SH-SY5Y (cell line): ENCODE results near the gene NSF.

ENCODE experiments used
- GATA2 ChIP-seq: IDR thresholded peaks from 2 replicates; pipeline ENCODE4 v1.6.1; 2011; ENCODE audit warnings: mild to moderate bottlenecking, low read depth, low read length
- GATA3 ChIP-seq: IDR thresholded peaks from 2 replicates; pipeline ENCODE4 v1.6.1; 2011; ENCODE audit warnings: low read depth, mild to moderate bottlenecking, low read length, moderate library complexity

NSF gene

DNA sequence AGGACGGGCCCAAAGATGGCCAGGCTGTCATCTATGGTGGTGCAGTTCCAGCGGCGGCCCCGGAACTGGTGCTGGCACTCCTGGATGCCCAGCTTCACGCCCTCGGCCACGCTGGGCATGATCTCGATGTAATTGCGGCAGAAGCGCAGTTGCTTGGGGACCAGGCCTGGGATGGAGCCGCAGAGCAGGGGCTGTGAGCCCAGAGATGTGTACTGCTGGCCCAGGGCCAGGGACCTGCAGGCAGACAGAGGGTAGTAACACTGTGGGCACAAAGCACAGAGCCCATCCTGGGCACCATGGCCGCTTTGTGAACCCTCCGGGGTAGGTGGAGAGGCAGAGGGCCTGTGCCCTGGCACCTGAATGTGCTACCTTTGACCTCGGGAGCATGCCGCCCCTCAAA, 183.2 kb downstream of the NSF start:
- TF ChIP-seq GATA3: no peak

DNA sequence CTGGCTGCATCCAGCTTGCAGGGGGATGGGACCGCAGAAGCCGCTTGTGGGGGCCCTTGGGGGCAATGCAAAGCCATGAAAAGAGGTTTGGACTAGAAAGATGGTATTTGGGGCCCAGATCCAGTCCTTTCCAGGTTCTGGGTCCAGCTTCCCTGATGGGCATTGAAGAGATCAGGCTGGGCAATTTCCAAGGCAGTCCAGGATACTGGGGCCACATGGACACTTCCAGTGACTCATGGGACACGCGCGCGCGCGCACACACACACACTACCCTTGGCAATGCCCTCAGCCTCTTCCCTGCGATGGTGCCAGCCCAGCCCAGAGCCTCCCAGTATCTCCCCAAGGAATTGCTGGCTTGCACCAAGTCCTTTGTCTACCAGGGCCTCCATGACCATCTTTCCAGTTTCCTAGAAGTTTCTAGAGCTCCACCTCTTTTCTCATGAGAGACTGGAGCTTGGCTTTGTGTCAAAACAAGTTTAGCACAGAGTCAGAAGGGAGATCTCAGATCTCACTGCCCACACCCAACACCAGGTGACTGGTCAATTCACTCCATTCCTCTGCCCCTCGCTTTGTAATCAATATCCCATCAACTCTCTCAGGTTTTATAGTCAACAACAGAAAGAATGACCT, 183.8 kb downstream of the NSF start:
- TF ChIP-seq GATA3: no peak
- TF ChIP-seq GATA2: no peak

DNA sequence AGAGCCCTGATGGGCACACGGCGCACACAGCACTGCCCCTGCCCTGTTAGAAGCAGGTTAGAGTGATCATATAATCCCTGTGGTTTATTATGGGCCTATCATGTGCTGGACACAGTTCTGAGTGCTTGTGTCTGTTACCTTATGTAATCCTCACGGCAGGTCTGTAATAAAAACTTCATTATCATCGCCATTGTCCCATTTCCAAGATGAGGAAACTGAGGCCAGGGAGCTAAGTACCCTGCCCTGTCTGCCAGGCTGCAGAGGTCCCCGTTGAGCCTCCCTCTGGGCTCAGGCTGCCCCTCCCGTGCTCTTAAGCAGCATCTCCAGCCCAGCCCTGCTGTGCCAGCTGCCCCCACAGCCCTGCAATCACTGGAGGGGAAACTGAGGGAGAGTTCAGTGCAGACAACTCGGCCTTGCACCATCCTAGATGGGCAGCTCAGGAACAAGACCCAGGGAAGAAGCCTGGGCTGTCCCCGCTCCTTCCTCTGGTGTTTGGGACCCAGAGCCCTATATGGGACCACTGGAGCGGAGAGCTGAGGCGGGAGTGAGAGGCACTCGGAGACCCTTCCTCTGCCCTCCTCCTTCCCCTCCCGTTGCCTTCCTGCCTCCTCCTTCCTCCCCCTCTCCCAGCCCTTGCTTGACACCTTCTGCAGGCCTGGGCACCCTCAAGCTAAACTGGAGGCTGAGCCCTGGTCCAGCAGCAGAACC, 186.0 kb downstream of the NSF start:
- TF ChIP-seq GATA2: no peak
- TF ChIP-seq GATA3: no peak

DNA sequence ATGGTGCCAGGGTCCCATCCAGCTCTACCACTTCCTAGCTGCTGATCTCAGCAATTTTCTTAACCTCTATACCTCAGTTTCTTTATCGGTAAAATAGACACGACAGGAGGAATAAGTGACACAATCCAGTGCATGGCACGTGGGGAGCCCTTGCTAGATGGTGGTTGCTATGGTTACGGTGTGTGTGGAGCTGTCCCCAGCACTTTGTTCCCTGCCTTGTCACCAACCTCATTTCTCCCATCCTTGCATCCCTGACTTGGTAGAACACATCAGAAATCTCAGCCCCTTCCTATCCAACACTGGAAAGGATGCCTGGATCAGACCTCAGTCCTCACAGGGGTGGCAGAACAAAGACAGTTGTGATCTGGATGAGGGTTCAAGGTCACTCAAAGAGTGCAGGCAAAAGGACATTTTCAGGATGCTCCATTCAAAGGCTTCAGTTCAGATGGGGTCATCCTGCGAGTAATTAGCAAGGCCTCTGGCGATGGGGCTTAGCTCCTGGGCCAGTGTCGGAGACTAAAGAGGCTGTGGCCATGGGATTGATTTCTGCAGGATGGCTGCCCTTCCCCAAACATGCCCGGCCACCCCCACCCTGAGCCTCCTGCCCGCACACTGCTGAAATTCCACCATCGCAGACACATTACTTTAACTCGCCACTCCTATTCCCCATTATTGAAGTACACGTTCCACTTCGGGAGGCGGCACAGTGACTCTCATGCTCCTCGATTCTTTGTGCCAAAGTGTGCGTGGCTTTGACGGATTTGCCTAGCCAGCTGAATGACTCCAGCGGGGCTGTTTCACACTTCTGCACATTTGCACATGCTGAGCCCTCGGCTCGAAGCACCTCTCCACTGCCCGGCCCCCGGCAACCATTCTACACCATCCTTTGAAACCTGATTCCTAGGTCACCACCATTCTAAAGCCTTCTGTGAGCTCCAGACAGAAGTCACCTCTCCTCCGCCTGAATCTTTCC, 187.8 kb downstream of the NSF start:
- no peak for TF ChIP-seq GATA2
- no peak for TF ChIP-seq GATA3

DNA sequence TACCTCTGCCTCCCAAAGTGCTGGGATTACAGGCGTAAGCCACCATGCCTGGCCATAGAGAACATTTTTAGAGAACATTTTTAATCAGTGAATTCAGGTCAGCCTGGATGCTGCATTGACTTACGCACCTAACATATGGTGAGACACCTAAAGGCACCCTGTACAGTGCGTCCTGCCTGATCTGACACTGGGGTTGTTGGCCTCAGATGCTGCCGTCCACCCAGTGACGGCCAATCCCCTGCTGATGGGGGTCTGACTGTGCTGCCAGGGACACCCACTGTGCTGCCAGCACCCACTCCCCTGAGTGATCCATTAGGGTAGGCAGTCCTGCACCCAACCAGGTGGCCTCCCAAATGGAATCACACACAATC, 189.5 kb downstream of the NSF start:
- TF ChIP-seq GATA2 (no peak), GATA3 (no peak)

DNA sequence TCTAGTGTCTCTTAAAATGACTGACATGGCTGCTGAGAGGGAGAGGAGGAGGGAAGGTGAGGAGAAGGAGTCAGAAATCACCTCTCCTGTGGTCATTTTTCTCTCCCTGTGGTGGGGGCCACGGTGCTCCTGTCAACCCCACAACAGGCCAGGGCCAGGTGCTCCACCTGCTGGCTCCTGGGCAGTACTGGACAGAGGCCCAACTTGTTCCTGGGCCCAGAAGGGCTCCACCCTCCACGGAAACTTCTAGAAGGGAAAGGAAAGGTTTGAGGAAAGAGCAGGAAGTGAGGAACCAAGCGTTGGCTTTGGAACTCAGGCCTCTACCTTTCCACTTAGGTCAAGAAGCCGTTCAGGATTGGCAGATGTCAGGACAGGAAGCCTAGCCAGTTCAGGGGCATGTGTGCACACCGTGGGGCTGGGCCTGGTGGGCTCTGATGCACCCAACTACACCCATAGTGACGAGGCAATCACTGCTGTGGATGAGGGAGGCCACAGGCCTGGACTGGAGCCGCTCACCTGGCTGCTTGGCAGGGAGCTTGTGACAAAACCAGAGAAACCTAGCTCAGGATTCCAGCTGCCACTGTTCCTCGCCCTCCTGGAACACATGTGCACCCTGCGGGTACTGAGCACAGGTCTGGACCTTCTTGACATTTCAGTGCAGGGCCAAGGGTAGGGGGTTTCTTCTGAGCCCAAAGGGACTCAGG, 191.9 kb downstream of the NSF start:
- TF ChIP-seq GATA2: no peak
- no peak for TF ChIP-seq GATA3

DNA sequence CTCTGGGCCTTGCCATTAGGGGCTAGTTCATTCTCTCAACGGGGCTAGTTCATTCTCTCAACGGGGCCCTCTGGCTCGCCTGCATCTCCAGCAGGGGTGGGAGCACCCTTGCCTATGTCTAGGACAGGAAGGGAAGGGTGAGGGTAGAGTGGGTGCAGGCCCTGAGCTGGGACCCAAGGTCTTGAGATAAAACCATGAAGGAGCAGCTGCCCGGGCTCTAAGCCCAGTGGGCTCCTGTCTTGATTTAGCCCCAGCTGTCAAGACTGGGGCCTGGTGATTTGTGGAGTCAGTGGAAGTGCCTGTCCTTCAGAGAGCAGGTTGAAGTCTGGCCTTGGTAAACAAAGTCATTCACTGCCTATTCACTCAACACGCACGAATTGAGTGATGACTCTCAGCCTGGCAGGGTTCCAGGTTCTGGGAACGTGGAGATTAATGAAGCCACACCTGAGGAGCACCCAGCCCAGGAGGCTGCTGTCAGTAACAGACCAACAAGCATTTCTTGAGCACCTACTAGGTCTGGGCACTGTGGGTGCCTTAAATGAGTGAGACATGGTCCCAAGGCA, 192.6 kb downstream of the NSF start:
- TF ChIP-seq GATA3: no peak
- no peak for TF ChIP-seq GATA2

DNA sequence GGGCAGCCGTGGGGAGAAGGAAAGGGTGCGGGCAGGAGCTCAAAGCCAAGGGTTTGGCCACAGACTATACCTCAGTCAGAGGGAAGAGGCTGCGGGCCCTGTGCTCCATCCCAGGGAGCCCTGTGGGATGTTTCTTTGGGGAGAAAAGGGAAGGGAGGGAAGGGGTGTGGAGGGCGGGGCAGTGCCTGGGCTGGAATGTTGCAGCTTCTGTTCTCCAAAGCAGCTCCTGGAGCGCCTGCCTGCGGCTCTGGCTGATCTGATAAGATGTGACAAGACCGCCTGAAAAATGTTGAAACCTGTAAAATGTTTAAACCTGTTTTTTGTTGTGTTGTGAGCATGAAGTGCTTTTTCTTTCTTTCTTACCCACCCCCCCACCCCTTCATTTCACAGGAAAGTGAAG, 195.2 kb downstream of the NSF start:
- TF ChIP-seq GATA2: peak; percentile 39; the same call in 1 of the 2 replicates
- TF ChIP-seq GATA3: no peak

DNA sequence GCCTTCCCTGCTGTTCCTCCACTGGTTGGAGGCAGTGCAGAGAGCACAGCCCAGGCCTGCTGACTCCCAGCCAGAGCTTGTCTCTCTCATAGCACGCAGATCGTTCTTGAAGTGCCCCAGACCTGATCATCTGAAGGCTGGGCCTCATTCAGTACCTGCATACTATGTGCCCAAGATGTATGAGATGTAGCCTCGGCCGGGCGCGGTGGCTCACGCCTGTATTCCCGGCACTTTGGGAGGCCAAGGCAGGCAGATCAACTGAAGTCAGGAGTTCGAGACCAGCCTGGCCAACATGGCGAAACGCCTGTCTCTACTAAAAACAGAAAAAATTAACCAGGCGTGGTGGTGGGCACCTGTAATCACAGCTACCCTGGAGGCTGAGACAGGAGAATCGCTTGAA, 197.0 kb downstream of the NSF start:
- TF ChIP-seq GATA3: no peak
- TF ChIP-seq GATA2: no peak

DNA sequence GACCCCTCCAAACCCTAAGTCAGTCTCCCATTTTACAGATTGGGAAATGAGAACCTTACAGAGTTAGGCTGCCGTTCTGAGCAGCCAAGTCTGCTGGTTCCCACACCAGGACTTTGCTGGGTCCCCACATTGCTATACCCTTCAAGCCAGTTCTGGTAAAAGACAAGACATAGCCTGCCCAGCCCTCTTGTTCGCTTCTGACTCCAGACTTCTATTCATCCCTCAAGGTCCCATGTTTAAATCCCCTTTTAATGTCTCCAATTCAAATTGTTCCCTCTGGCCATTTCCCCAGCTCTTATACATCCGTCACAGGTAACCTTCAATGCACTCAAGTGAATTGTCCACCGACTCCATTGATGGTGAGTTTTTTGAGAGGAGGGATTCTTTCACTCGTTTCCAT, 197.8 kb downstream of the NSF start:
- TF ChIP-seq GATA3: no peak
- TF ChIP-seq GATA2: no peak

DNA sequence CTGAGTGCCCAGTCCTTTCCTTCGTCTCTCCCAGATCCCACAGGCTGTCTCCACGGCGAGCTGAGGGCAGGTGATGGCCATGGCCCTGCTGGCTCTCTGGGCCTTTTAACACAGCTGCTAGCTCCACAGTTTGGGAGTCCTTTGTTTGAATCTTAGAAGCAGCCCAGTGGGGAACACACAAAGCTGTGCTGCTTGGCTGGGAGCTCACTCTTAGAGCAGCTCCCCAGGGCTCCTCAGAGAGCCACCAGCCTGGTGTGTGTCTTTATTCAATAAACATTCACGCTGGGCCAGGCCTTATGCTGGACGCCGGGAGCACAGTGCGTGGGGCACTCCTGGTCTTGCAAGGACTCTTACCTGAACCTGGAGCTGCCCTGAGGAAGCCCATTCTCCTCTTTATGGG, 198.3 kb downstream of the NSF start:
- TF ChIP-seq GATA2 (no peak), GATA3 (no peak)

DNA sequence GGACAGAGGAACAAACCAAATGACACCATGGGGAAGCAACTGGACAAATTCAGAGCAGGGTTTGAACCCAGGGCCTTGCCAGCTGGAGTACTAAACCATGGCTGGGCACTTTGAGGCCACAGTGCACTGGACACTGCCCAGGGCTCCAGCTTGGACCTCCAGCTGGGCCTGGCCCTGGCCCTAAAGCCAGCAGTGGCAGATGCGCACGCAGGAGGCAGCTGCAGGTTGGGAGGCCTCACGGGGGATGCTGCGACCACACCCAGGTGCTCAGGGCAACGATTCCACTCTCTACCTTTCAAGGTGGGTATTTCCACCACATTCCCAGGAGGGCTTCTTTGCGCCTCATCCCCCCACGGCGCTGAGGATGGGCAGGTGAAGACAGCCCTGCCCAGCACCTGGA, 199.1 kb downstream of the NSF start:
- TF ChIP-seq GATA2: no peak
- no peak for TF ChIP-seq GATA3

DNA sequence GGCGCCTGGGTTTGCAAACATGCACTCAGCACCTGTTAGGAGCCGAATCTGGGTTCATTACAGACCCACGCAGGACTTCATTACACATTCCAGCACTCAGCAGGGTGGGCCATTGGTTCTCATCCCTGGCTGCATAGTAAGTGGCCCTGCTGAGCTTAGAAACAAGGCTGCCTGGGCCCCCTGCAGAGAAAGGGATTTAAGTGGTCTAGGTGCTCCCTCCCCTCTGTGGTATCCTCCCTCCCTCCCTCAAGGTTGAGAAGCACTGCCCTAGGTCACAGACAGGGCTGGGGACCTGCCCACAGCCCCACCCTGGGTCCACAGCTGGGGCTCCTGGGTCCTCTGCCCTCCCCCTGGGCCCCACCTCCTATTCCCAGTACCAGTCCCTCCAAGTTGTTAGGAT, 199.7 kb downstream of the NSF start:
- TF ChIP-seq GATA3: no peak
- no peak for TF ChIP-seq GATA2

DNA sequence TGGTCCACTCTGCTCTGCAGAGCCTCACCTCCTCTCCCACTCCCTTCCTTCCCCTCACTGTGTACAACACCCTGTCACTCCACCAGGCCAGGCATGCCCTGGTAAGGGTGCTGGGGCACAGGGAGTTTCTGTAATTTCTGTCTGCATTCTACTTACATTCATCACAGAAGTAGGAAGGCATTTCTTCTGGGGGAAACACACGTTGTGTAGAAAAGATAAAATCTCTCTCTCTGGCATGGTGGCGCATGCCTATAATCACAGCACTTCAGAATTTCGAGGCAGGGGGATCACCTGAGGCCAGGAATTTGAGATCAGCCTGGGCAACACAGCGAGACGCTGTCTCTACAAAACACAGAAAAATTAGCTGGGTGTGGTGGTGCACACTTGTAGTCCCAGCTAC, 201.1 kb downstream of the NSF start:
- TF ChIP-seq GATA3 (no peak), GATA2 (no peak)
